Adrenal gland (tissue), 12 donors: ENCODE data around the gene GIMAP8. TPM values are rescaled to one million over a fixed set of nuclear protein-coding genes. Genes with fewer than 3 reads are reported as not detected.

Experiments
- DNase-seq, 7 donors: peaks; one replicate each; pipeline ENCODE4 v3.0.0-alpha.2; 2019 to 2020
- H3K27ac ChIP-seq, 5 donors: fragments of 200-600 bp; sonication (generic) in 4 of 5; 1 replicate in 3 of 5; 2 replicates in 2 of 5; pipeline versions ENCODE4 v1.5.1 to v1.8.0; 2016 to 2020; ENCODE audit warnings: mild to moderate bottlenecking in 1 of 5
- H3K27me3 ChIP-seq: fragments of 200-600 bp; 2 replicates; pipeline ENCODE4 v1.8.0; 2021
- H3K36me3 ChIP-seq, 2 donors: fragments of 200-600 bp; replicated peaks in 1 of 2; 1 replicate in 1 of 2; 2 replicates in 1 of 2; pipeline versions ENCODE4 v1.5.1 to v1.8.0; 2018 to 2022
- H3K4me1 ChIP-seq, 2 donors: fragments of 200-600 bp; replicated peaks in 1 of 2; 1 replicate in 1 of 2; 2 replicates in 1 of 2; pipeline versions ENCODE4 v1.5.1 to v1.8.0; 2018 to 2021
- H3K4me3 ChIP-seq, 4 donors: fragments of 200-600 bp; sonication (generic) in 3 of 4; one replicate each; pipeline ENCODE4 v1.5.1; 2016 to 2018
- H3K9me3 ChIP-seq, 3 donors: fragments of 200-600 bp; sonication (generic) in 1 of 3; replicated peaks in 1 of 3; 1 replicate in 2 of 3; 2 replicates in 1 of 3; pipeline versions ENCODE4 v1.5.1 to v1.8.0; 2016 to 2021
- CTCF ChIP-seq, 6 experiments: fragments of 450-650 bp in 4 of 6; fragments of 200-600 bp in 2 of 6; sonication (generic) in 1 of 6; IDR thresholded peaks; 1 replicate in 5 of 6; 2 replicates in 1 of 6; pipeline versions ENCODE4 v1.5.1 to v1.8.0; 2016 to 2021; ENCODE audit warnings: antibody characterized with exemption in 6 of 6, mild to moderate bottlenecking in 2 of 6, moderate library complexity in 1 of 6
- POLR2A ChIP-seq, 2 donors: fragments of 450-650 bp; IDR thresholded peaks; one replicate each; pipeline ENCODE4 v1.6.1; 2017; ENCODE audit warnings: antibody characterized with exemption in 2 of 2, mild to moderate bottlenecking in 2 of 2, moderate library complexity in 1 of 2
- WGBS, 4 donors: extraction: QIAGEN DNeasy Blood & Tissue Kit in 2 of 4; methylation state at CpG; one replicate each; pipeline versions ENCODE4 v1.1.5 to v1.1.7; 2013 to 2017; 5-methylcytosine and 5-hydroxymethylcytosine counted together
- intact Hi-C, 2 donors: fragments of 100-400 bp; cut with DNase I; formaldehyde crosslinking; loops; one replicate each; pipeline versions ENCODE4 v1.14.1 to v1.15.0; 2022 to 2023
- polyA plus RNA-seq, 3 donors: library from polyadenylated mRNA; stranded (reverse); fragments of 200-250 nt in 2 of 3; fragments of 350-450 nt in 1 of 3; fragmentation: Illumina TruSeq in 1 of 3; extraction: RNeasy Lipid Tissue Mini Kit (QIAGEN cat#74804) in 1 of 3; gene quantifications; one replicate each; pipeline ENCODE4 v1.2.3, GENCODE V29; 2013 to 2014
- total RNA-seq, 9 donors: library from RNA; depleted of rRNA in 4 of 9; stranded (reverse); fragments of >200 nt in 4 of 9; fragments of 120-200 nt in 1 of 9; fragmentation: NEBNext Ultra II Directional in 1 of 9; extraction: Animal tissue kit (Norgen Biotek cat#: 25700) in 1 of 9; gene quantifications; one replicate each; pipeline versions ENCODE4 v1.1.0 to v1.2.4, GENCODE V29; 2013 to 2023
- donor health status: healthy with polysubstance abuse.
- donor health status: Bipolar disorder and iron deficiency.
- donor health status: DM: yes; HTN: yes; CAD: no.
- donor health status: DM: no; HTN: no; CAD: no.
- donor health status: DM: no; HTN: no; CAD: no.
- donor health status: DM: yes; HTN: yes; CAD: no.

The GIMAP8 gene
- total and polyA plus RNA-seq, 12 donors, result 6.1 to 18.4 (median 9.5) TPM

GRCh38 chr7:150439967-150440366 is 10.5 kb upstream of the GIMAP8 start:
- no peak for TF ChIP-seq POLR2A (IDR thresholded peaks at IDR 0.05)
- TF ChIP-seq CTCF (IDR thresholded peaks at IDR 0.05), result no peak
- Histone ChIP-seq H3K4me1 (no peaks in the 10 kb centered on the region), H3K36me3 (no peaks in the 10 kb centered on the region), H3K9me3 (peaks cover 0 to 6% (median 0%) of the 10 kb centered on the region in 3 donors), H3K27ac (no peak overlapping the region), H3K4me3 (no peak overlapping the region), H3K27me3 (no peaks in the 10 kb centered on the region)
- no peak for DNase-seq
- WGBS, 4 donors, result 41 to 56% (median 52%) methylated on average over 2 of the region's 2 CpGs
- intact Hi-C loops, result loop anchor here in 1 of 2 donors (10.0 kb wide), 1 partner anchor 315 kb away; no protein-coding TSS in a partner anchor

GRCh38 chr7:150441524-150441923 is 8.9 kb upstream of the GIMAP8 start:
- Histone ChIP-seq H3K27me3 (no peaks in the 10 kb centered on the region), H3K9me3 (peaks cover 0 to 6% (median 0%) of the 10 kb centered on the region in 3 donors), H3K36me3 (no peaks in the 10 kb centered on the region), H3K4me3 (no peak overlapping the region), H3K27ac (no peak overlapping the region), H3K4me1 (peaks cover 5 to 6% of the 10 kb centered on the region in 2 donors)
- DNase-seq, result no peak
- no peak for TF ChIP-seq CTCF (IDR thresholded peaks at IDR 0.05)
- no peak for TF ChIP-seq POLR2A (IDR thresholded peaks at IDR 0.05)
- intact Hi-C loops, result loop anchor here in 1 of 2 donors (10.0 kb wide), 1 partner anchor 313 kb away; no protein-coding TSS in a partner anchor

GRCh38 chr7:150442811-150443210 is 7.6 kb upstream of the GIMAP8 start:
- Histone ChIP-seq H3K27ac (no peak overlapping the region), H3K27me3 (no peaks in the 10 kb centered on the region), H3K36me3 (no peaks in the 10 kb centered on the region), H3K4me3 (no peak overlapping the region), H3K4me1 (peaks cover 10 to 11% of the 10 kb centered on the region in 2 donors), H3K9me3 (peaks cover 0 to 6% (median 0%) of the 10 kb centered on the region in 3 donors)
- TF ChIP-seq POLR2A (IDR thresholded peaks at IDR 0.05), result no peak
- no peak for TF ChIP-seq CTCF (IDR thresholded peaks at IDR 0.05)
- 92 to 95% (median 95%) methylated on average over 20 of the region's 20 CpGs for WGBS, 4 donors
- intact Hi-C loops, result loop anchor here in 1 of 2 donors (10.0 kb wide), 1 partner anchor 312 kb away; no protein-coding TSS in a partner anchor
- DNase-seq, result no peak

GRCh38 chr7:150443793-150444540 is 6.5 kb upstream of the GIMAP8 start:
- TF ChIP-seq CTCF (IDR thresholded peaks at IDR 0.05), result no peak
- no peak for TF ChIP-seq POLR2A (IDR thresholded peaks at IDR 0.05)
- Histone ChIP-seq H3K27me3 (no peaks in the 10 kb centered on the region), H3K36me3 (no peaks in the 10 kb centered on the region), H3K9me3 (peaks cover 0 to 6% (median 0%) of the 10 kb centered on the region in 3 donors), H3K4me3 (no peak overlapping the region), H3K4me1 (peaks cover 11 to 18% of the 10 kb centered on the region in 2 donors), H3K27ac (no peak overlapping the region)
- no peak for DNase-seq
- WGBS, 4 donors, result 75 to 82% (median 77%) methylated on average over 11 to 18 of the region's 18 CpGs
- intact Hi-C loops, result loop anchor here in 1 of 2 donors (10.0 kb wide), 1 partner anchor 311 kb away; no protein-coding TSS in a partner anchor
